Dedifferentiated amniotic fluid mesenchymal stem cell (primary cell): Measurements from ENCODE around the gene TMEM74B.
"Not testable (repeated sequence)": the region's sequence is repeated elsewhere in the genome, so short reads cannot be mapped to it uniquely, and the experiment has no call there.

ENCODE experiments used
- DNase-seq: peaks from one replicate; pipeline ENCODE4 v3.0.0-alpha.2; 2016; ENCODE audit errors: extremely low spot score

TMEM74B gene

DNA sequence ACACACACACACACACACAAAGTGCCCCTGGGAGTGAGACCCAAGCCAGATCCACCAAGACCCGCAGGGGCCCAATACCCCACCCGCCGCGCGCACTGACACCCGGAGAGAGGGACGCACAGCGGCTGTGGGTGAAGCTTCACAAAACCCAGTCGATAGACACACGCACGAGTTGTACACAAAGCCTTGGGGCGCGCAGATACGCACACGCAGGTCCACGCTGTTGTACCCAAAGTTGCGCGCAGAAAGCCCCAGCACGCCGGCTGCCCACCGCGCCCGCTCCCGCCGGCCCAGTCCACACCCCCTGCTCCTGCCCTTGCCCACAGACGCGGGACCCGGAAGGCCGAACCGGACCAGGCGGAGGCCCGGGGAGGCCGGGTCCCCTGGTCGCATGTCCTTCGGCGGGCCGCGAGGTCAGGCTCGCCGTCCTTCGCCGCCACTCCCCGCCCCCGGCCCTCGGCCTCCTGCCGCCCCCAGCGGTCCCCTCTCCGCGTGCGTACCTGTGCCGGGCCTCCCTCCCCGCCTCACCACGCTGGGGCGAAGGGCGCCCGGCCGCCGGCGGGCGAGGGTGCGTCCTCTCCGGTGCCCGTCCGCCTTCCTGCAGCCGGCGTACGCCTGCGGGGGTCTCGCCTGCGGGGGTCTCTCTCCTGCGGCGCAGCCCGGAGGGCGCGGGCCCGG lies at the start of gene TMEM74B:
TMEM74B (minus strand) TSS at position 344 of the 678 bp plus-strand sequence. CDS start 1,180 bp downstream, outside the sequence.
- no peak for DNase-seq

DNA sequence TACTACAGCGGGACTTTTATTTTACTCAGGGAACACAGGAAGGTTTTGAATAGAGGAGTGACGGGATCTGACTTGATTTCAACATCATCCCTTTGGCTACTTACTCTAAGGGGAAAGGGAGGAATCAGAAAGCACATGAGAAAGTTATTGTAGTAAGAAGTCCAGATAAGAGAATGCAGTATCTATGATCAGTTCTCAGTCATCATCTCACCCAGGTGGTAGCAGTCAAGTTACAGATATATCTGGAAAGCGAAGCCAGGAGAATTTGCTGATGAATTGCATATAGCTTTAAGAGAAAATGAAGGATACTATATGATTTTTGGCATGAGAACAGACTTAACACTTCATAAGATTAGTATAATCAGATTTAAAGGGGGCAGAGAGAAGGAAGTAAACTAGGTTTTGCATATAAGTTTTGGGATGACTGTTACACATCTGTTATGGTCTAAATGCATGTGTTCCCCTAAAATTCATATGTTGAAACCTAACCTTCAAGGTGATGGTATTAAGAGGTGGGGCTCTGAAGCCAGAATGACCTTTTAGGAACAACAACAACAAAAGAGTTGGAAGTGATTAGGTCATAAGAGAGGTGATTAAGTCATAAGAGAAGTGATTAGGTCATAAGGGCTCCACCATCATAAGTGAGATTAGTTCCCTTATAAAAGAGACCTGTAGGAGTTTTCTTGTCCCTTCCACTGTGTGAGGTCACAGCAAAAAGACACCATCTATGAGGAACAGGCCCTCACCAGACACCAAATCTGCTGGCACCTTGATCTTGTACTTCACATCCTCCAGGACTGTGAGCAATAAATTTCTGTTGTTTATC lies 47.7 kb upstream of the TMEM74B start:
- DNase-seq: no peak

DNA sequence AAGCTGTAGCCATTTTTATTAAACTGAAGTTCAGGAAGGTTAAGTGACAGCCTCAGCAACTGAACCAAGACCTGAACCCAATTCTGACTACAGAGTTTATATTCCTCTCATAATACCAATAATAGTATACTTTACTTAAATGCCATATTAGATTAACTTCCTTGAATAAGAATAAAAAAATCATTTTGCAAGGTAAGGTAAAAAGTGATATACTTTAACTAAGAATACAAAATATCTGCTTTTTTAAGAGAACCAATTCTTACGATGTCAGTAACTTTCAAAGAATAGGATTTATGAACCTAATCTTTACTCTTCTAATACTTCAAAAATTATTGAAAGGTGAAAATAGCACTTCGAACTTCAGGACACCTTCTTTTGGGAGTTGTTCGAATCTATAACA lies 44.8 kb upstream of the TMEM74B start:
- no peak for DNase-seq

DNA sequence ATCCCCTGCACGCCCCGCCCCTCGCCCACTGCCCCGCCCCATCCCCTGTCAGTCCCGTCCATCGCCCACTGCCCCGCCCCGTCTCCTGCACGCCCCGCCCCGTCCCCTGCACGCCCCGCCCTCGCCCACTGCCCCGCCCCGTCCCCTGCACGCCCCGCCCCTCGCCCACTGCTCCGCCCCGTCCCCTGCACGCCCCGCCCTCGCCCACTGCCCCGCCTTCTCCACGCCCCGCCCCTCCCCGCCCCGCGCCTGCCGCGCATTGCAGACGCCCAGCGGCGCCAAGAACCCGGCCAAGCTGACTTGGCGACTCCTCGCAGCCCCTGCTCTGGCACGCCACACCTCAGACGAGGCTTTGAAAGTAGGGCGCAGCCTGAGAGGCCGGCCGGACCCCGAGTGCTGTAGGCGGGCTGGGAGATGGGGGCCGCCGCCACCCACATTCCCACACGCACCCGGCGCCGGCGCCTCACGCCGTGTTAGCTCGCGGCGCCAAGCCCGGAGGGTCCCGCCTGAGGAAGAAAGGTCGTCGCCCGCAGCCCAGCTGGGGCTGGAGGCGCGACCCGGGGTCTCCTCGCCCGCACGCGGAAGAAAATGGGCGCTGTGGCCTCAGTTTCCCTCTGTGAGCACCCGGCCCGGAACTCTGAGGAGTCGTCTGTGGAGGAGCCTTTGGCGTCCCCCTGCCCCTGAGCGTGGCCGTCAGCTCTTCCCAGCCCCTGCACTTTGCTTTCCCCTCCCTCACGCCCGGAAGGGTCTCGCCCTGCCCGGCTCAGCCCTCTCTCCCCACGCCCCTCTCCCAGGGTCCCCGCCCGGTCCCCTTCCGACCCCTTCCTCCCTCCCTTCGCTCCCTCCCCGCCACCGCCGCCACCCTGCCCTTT lies 41.2 kb upstream of the TMEM74B start, which contains the start of gene RAD21L1:
RAD21L1 (plus strand) TSS at position 262 of the 872 bp plus-strand sequence. CDS start 2,410 bp downstream, outside the sequence.
- peak; percentile 20 for DNase-seq

DNA sequence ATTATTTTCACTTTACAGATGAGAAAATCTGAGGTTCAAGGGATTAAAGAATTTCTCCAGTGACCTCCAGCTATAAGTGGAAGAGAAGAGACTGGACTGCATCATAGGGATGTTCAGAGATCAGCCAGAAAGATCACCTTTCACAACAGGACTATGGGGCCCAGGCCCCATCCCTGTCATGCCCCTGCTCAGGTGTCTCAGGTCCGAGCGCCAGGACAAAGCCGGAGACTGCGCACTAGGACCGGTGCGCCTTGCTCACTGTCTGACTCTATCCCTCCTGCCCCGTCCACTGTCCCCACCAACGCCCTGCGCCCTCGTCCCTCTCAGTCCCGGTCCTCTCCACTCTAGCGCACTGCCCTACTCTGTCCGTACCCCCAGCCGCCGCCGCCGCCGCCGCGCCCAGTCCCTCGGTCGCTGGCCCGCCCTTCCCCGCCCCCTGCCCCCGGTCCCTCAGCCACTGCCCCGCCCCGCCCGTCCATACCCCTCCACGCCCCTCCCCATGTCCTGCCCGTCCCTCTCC lies 40.5 kb upstream of the TMEM74B start:
- no peak for DNase-seq

DNA sequence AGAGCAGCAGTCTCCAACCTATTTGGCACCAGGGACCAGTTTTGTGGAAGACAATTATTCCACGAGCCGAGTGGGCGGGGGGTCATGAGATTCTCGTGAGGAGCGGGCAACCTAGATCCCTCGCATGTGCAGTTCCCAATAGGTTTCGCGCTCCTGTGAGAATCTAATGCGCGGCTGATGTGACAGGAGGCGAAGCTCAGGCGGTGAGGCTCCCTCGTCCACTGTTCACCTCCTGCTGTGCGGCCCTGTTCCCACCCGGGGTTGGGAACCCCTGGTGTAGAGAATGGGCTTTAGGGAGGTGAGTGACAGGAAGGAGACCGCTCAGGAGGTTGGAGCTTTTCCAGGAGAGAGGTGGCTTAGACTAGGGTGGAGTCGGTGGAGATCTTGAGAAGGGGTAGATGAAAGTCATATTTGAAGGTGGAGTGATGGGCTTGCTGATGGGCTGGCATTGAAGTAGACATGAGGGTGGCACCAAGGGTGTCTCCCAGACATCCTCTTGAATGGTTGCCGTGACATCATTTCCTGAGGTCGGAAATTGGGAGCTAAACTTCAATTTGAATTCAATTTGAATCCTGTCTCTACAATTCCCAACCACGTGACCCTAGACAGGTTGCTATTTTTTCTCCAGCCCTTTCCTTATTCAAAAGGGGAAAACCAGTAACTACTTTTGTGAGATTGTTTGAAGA lies 39.6 kb upstream of the TMEM74B start:
- DNase-seq: no peak

DNA sequence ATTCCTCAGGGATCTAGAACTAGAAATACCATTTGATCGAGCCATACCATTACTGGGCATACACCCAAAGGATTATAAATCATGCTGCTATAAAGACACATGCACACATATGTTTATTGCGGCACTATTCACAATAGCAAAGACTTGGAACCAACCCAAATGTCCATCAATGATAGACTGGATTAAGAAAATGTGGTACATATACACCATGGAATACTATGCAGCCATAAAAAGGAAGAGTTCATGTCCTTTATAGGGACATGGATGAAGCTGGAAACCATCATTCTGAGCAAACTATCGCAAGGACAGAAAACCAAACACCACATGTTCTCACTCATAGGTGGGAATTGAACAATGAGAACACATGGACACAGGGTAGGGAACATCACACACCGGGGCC lies 38.0 kb upstream of the TMEM74B start:
- not testable (repeated sequence) for DNase-seq

DNA sequence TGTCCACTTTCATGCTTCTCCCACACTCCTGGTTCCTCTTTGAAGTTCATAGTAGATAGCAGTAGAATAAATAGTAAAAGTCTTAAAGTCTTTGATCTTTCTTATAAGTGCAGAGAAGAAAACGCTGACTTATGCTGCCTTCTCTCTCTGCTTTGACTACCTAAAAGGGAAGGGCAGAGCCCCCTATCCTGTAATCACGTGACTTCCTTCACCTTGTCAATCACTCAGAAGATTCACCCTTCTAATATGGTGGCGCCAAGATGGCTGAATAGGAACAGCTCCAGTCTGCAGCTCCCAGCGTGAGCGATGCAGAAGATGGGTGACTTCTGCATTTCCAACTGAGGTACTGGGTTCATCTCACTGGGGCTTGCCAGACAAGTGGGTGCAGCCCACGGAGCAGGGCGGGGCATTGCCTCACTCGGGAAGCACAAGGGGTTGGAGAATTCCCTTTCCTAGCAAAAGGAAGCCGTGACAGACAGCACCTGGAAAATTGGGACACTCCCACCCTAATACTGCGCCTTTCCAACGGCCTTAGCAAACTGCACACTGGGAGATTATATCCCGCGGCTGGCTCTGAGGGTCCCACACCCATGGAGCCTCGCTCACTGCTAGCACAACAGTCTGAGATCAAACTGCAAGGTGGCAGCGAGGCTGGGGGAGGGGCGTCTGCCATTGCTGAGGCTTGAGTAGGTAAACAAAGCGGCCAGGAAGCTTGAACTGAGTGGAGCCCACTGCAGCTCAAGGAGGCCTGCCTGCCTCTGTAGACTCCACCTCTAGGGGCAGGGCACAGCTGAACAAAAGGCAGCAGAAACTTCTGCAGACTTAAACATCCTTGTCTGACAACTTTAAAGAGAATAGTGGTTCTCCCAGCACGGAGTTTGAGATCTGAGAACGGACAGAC lies 32.0 kb upstream of the TMEM74B start:
- DNase-seq: not testable (repeated sequence)

DNA sequence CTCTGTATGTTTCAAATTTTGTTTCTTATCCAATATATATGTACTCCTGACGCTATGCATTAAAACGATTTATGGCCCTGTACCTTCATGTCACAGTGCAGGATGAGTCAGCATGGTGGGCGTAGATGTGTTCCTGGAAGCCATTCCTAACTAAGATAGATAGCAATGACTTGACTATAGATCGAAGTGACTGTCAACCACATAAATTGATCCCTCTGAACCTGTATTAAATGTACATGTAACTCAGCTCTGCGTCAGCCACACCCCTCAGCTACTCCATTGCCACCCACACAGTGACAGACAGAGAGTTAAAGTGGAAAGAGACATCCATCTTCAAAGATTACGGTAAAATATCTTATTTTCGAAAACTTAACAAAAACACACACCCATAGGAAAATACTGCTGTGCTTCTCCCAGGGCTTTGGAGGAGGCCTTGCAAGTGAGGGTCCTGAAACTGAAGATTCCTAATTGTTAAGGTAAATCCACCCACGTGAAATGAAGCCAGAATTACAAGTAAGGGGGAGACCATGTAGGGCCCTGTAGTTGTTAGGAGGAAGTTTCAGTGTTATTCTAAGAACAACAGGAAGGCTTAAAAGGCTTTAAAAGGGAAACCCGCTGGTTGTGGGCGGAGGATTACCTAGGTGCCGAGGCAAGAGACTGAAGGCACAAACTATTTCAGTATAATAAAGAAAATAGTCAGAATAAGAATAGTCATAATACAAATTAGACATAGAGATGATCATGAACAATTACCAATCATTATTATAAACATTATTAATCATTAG lies 30.8 kb upstream of the TMEM74B start:
- DNase-seq: no peak

DNA sequence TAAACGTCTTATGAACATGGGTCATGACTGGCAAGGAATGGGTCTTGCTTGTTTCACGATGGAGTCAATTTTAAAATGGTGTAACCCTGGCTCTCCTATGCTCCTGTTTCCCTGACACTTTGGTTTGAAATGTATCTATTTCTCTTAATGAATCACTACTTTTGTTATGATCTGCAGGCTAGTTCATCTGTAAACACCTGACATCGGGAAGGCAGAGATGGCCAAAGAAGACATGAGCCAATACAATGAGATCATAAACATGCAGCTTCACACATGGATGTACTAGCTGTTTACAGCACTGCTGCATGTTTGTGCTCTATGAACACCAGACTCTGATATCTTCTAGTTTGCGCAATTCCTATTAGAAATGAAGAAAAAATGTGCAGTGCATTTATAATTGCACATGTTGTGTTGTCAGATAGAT lies 30.1 kb upstream of the TMEM74B start:
- DNase-seq: no peak

DNA sequence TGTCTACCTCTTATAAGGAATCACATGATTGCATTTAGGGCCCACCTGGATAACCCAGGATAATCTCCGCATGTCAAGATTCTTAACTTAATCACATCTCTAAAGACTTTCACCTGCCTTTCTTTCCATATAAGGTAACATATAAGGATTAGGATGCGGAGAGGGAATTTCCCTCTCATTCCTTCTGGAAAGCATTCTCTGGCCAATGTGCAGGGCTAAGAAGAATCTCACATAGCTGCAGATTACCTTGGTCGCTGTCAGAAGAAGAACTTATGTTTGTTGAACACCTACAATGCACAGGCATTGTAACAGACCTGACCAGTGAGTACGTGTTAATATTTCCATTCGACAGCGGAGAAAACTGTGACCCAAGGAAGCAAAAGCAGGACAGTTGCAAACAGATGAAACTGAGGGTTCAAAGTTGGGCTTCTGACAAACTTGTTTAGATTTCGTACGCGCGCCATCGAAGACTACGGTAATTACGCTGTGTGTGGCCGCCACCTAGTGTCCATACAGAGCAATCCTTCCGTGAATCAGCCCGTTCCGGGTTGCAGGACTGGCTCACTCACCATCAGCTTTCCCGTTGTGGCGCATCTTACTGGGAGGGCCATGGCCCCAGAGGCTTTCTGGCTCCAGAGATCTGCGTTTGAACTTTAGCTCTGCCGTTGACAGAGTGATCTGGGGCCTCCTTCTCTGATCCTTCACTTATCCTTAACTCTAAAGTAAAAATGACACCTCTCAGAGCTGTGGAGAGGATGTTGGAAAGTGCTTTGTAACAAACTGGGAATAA lies 28.0 kb upstream of the TMEM74B start:
- DNase-seq: peak; percentile 67

DNA sequence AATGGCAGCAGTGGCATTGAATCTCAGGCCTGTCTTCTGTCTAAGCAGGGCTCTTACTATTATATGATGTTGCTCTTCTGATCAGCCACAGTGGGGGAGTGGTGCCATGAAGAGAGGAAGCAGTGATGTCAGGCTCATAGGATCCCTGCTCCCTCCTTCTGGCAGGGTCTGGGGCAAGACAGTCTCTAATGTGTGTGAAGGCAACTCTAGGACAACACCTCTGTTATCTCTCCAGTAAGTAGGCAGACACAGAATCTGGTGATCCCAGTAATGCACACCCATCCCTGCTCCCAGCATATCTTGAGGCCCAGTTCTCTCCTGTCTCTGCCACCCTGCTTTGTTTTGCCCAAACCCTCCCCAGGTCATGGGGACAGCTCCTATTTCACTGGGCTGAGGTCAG lies 27.2 kb upstream of the TMEM74B start:
- no peak for DNase-seq

DNA sequence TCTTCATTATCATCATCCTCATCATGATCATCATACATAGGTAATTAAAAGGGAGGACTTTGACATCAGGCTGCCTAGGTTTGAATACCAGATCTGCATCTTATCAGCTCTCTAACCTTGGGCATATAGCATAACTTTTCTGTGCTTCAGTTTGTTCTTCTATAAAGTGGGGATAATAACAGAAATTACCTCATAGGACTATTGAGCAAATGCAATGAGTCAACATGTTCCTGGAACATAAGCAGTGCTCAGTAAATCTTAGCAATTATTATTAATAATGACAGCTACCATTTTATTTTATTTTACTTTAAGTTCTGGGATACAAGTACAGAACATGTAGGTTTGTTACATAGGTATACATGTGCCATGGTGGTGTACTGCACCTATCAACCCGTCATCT lies 25.7 kb upstream of the TMEM74B start:
- no peak for DNase-seq

DNA sequence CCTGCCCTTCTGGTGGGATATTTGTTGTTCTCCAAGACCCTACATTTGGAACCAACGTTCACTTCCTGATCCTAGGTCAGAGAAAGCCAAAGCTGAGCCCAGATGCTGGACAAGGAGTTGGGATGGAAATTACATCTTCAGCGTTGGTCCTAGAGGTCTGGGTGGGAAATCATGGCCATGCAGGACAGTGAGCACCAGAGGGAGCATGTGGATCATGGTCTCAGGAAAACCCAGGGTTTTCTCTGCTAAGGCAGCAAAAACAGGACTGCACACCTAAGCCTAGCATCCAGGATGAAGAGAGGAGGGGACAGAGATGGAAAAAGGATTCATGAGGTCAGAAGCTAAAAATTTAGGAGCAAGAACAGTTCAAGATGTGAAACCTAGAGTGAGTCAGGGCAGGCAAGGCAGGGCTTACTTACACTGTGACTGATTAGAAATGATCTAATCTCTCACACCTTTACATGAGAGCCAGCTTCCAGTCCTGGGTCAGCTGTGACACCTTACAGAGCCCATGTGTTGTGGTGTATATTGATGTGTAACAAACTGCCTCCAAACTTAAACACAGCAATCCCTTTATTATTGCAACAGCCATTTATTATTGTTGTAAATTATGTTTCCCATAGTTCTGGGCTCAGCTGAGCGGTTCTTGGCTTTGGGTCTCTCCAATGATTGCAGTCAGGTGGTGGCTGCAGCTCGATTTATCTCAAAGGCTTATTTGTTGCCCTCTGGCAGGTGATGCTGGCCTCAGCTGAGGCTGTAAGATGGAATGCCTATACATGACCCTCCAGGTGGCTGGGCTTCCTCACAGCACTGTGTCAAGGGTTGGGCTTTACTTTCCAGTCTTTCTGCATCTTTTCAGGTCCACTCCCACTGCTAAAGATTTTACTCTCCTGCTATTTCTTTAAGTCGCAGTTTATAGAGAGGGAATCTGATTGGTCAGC lies 24.9 kb upstream of the TMEM74B start:
- no peak for DNase-seq

DNA sequence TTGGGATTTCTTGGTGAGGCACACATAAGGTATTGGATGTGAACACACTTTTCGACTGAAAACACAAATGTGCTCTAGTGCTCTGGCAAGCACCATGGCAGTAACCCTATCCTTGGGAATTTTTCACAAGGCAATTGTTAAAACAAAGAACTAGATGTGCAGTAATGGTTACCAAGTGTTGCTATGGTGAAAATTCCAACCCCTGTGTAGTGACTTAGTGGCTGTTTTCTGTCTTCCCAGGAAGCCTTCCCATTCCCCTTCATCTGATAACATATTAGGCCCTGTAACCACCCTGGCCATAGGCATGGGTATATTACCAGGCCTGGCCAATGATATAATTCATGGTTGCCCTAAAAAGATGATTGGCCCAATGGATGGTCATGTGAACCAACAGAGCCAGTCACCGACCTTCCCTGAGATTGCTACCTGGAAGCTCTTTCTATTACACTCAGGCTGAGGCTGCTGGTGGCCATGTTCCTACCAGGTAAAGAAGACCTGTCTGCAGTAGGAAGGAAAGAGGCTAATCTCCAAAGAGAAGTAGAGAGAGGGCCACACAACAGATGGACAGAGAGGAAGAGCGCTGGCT lies 22.6 kb upstream of the TMEM74B start:
- no peak for DNase-seq

DNA sequence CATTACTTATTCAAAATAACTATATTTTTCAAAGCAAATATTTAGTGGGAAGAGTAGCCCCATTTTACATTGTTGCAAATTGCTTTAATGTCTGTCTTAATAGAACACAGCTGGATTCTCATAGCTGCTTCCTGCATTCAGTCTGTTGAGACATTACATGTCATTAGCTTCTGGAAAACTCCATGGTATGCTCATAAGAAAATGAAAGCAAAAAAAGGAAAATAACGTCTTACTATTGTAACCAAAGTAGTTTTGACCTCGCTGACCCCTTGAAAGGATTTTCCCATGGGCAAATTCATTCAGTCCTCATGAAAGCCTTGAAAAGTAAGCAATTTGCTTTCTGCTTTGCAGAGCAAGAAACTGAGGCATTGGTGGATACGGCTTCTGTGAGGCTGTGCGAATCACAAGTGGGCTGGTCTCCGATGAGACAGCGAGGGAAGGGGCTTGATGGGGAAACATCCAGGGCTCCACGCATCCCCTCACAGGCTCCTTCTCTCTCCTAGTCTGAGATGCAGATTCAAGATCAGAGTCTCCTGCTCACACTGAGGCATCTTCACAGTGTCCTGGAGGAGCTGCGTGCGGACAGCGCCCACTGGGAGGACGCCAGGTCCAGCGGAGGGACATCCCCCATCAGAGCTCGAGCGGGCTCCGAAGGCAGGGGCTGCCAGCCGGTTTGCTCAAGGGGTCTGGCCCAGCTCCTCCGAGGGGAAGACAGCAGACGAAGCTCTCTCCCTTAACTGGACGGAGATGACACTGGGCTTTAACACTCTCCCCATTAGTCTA lies 21.8 kb upstream of the TMEM74B start:
- DNase-seq: no peak
